ENCODE measurements around the gene PCSK7. TPM values are rescaled to one million over a fixed set of nuclear protein-coding genes. Genes with fewer than 3 reads are reported as not detected.
"Not testable (repeated sequence)": the region's sequence is repeated elsewhere in the genome, so short reads cannot be mapped to it uniquely, and the experiment has no call there.

PCSK7 gene
- total RNA-seq, 1 donor from 2014 or later: 14.2 TPM

DNA sequence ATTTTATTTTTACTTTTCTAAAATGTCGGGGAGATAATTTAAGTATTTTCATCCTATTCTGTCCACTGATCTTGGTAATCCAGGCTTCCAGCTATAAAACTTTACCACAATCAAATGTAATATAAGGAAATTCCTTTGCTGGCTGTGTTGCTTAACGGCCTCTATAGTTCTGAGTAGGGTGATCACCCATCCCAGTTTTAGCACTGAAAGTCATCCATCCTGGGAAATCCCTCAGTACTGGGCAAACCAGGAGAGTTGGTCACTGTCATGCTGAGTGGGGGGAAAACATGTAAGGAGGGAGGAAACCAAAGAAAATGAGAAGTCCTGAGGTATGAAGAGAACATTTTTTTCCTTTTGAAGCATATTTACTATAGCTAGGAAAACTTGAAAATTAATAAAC is 46.5 kb upstream of the PCSK7 start:
- Mint-ChIP-seq H3K4me1 (peaks cover 8% of the 10 kb centered on the region), H3K27me3 (ENCODE audit: insufficient read depth, low read depth) (no peaks in the 10 kb centered on the region), H3K9me3 (no peaks in the 10 kb centered on the region), H3K27ac (peak overlapping the region; percentile 1), H3K4me3 (no peak overlapping the region), H3K36me3 (peaks cover 26% of the 10 kb centered on the region)
- Histone ChIP-seq H3K27me3 (no peaks in the 10 kb centered on the region), H3F3A (ENCODE audit: low read depth) (peaks cover 3% of the 10 kb centered on the region), H3K9ac (no peak overlapping the region), H3K36me3 (no peaks in the 10 kb centered on the region), H3K4me3 (no peak overlapping the region), H3K4me2 (no peak overlapping the region), H3K4me1 (peaks cover 3% of the 10 kb centered on the region), H3K27ac (no peak overlapping the region), H4K20me1 (ENCODE audit: low read depth) (no peaks in the 10 kb centered on the region), H3K9me3 (ENCODE audit: low read depth) (no peaks in the 10 kb centered on the region), H2AFZ (replicated peaks) (no peak overlapping the region), H3K79me2 (ENCODE audit: low read depth) (no peaks in the 10 kb centered on the region)
- TF ChIP-seq EZH2phosphoT487 (IDR thresholded peaks at IDR 0.05) (no peak), EZH2 (IDR thresholded peaks at IDR 0.05) (no peak)
- TF ChIP-seq, protein P1, sequence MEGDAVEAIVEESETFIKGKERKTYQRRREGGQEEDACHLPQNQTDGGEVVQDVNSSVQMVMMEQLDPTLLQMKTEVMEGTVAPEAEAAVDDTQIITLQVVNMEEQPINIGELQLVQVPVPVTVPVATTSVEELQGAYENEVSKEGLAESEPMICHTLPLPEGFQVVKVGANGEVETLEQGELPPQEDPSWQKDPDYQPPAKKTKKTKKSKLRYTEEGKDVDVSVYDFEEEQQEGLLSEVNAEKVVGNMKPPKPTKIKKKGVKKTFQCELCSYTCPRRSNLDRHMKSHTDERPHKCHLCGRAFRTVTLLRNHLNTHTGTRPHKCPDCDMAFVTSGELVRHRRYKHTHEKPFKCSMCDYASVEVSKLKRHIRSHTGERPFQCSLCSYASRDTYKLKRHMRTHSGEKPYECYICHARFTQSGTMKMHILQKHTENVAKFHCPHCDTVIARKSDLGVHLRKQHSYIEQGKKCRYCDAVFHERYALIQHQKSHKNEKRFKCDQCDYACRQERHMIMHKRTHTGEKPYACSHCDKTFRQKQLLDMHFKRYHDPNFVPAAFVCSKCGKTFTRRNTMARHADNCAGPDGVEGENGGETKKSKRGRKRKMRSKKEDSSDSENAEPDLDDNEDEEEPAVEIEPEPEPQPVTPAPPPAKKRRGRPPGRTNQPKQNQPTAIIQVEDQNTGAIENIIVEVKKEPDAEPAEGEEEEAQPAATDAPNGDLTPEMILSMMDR (IDR thresholded peaks at IDR 0.05): no peak
- no peak for DNase-seq (ENCODE audit: low spot score)

DNA sequence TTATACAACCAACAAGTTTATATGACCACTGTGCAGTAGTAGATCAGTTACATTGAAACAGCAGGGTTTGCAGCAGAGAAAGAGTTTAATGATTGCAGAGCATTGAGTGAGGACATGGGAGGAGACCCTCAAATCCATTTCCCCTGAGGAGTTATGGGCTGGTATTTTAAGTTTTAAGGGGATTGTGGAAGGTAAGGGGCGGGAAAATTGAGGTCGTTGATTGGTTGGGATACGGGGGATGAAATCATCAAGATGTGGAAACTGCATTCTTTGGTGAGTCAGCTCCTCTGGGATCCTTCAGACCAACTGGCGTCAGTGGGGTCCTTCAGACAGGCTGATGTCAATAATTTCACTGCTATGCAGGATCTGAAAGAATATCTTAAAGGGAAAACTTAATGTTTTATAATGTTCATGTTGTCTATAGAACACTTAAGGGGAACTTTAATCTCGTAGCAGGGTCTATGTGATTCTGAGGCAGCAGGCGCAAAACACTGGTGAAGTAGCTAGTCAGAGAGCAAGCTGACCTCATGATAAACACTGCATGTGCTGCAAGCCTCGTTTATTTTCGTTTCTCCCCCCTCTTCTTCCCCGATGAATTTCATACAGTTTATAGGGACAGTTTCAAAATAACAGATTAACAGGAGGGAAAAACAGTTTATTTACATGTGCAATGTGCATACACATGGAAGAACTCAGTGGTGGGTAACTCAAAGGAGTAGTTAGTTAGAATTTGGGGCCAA is 41.8 kb upstream of the PCSK7 start:
- Mint-ChIP-seq H3K27me3 (ENCODE audit: insufficient read depth, low read depth) (no peaks in the 10 kb centered on the region), H3K36me3 (peaks cover 23% of the 10 kb centered on the region), H3K27ac (no peak overlapping the region), H3K4me3 (no peak overlapping the region), H3K4me1 (peaks cover 3% of the 10 kb centered on the region), H3K9me3 (peaks cover 2% of the 10 kb centered on the region)
- Histone ChIP-seq H3K4me3 (no peak overlapping the region), H3K27ac (no peak overlapping the region), H3K4me2 (no peak overlapping the region), H4K20me1 (ENCODE audit: low read depth) (peaks cover 7% of the 10 kb centered on the region), H3F3A (ENCODE audit: low read depth) (peaks cover 3% of the 10 kb centered on the region), H3K79me2 (ENCODE audit: low read depth) (no peaks in the 10 kb centered on the region), H3K9me3 (ENCODE audit: low read depth) (no peaks in the 10 kb centered on the region), H3K4me1 (peaks cover 3% of the 10 kb centered on the region), H3K27me3 (no peaks in the 10 kb centered on the region), H3K9ac (no peak overlapping the region), H2AFZ (replicated peaks) (no peak overlapping the region), H3K36me3 (no peaks in the 10 kb centered on the region)
- TF ChIP-seq EZH2 (IDR thresholded peaks at IDR 0.05) (no peak), EZH2phosphoT487 (IDR thresholded peaks at IDR 0.05) (no peak)
- TF ChIP-seq, protein P1 (IDR thresholded peaks at IDR 0.05): no peak
- DNase-seq (ENCODE audit: low spot score): no peak

DNA sequence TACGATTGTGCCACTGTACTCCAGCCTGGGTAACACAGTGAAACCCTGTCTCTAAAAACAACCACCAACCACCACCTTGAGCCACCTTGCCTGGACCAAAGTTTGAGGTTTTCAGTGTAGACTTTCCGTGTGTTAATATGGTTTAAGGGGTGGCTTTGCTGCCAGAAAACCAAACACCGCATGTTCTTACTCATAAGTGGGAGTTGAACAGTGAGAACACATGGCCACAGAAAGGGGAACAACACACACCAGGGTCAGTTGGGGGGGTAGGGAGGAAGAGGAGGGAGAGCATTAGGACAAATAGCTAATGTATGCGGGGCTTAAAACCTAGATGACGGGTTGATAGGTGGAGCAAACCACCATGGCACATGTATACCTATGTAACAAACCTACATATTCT is 40.3 kb upstream of the PCSK7 start:
- H2AFZ ChIP-seq (replicated peaks); H3K9me3 ChIP-seq (ENCODE audit: low read depth); H3K4me2 ChIP-seq; H3K4me1 Mint-ChIP-seq; H4K20me1 ChIP-seq (ENCODE audit: low read depth); H3K9ac ChIP-seq; H3K27me3 ChIP-seq; H3K27ac Mint-ChIP-seq; DNase-seq (ENCODE audit: low spot score); H3F3A ChIP-seq (ENCODE audit: low read depth); H3K4me3 Mint-ChIP-seq; H3K36me3 ChIP-seq; H3K4me3 ChIP-seq; H3K27me3 Mint-ChIP-seq (ENCODE audit: insufficient read depth, low read depth); H3K4me1 ChIP-seq; H3K27ac ChIP-seq; H3K79me2 ChIP-seq (ENCODE audit: low read depth); H3K9me3 Mint-ChIP-seq: not testable (repeated sequence)
- peaks cover 24% of the 10 kb centered on the region for H3K36me3 Mint-ChIP-seq

DNA sequence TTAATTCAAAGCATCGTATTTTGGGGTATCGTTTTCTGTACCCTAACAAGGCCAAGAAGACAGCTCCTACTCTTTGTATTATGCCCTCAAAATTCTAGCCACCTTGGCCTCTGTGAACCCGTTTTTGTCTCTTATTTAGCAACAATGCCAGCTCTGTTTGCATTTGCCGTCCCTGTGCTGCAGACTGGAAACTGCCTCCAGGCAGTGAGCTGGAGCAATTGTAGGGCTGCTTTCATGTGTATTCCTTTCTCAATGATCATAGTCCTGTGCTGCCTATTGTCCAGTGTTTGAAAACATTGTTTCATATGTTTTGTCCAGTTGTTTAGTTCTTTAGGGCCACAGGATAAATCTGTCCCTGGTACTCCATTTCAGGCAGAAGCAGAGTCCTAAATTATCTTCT is 39.3 kb upstream of the PCSK7 start:
- Histone ChIP-seq H3K9ac (no peak overlapping the region), H4K20me1 (ENCODE audit: low read depth) (peaks cover 7% of the 10 kb centered on the region), H3K27me3 (no peaks in the 10 kb centered on the region), H3F3A (ENCODE audit: low read depth) (peaks cover 3% of the 10 kb centered on the region), H3K4me3 (no peak overlapping the region), H3K4me2 (no peak overlapping the region), H3K9me3 (ENCODE audit: low read depth) (no peaks in the 10 kb centered on the region), H3K79me2 (ENCODE audit: low read depth) (no peaks in the 10 kb centered on the region), H2AFZ (replicated peaks) (no peak overlapping the region), H3K4me1 (no peaks in the 10 kb centered on the region), H3K27ac (no peak overlapping the region), H3K36me3 (no peaks in the 10 kb centered on the region)
- no peaks in the 10 kb centered on the region for H3K4me1 Mint-ChIP-seq
- TF ChIP-seq EZH2phosphoT487 (IDR thresholded peaks at IDR 0.05): no peak
- TF ChIP-seq EZH2 (IDR thresholded peaks at IDR 0.05): no peak
- TF ChIP-seq, protein P1 (IDR thresholded peaks at IDR 0.05): no peak
- peaks cover 27% of the 10 kb centered on the region for H3K36me3 Mint-ChIP-seq
- peaks cover 2% of the 10 kb centered on the region for H3K27me3 Mint-ChIP-seq (ENCODE audit: insufficient read depth, low read depth)
- DNase-seq (ENCODE audit: low spot score): no peak
- peaks cover 2% of the 10 kb centered on the region for H3K9me3 Mint-ChIP-seq
- peak overlapping the region; percentile 7 for H3K27ac Mint-ChIP-seq
- no peak overlapping the region for H3K4me3 Mint-ChIP-seq

All from neural progenitor cell (in vitro differentiated cells).